Measurements from ENCODE around the gene ITIH4.
A peak's percentile ranks its signal among the peaks of the same experiment; 100 is the strongest.
"Not testable (repeated sequence)": the region's sequence is repeated elsewhere in the genome, so short reads cannot be mapped to it uniquely, and the experiment has no call there.

Gene ITIH4

DNA sequence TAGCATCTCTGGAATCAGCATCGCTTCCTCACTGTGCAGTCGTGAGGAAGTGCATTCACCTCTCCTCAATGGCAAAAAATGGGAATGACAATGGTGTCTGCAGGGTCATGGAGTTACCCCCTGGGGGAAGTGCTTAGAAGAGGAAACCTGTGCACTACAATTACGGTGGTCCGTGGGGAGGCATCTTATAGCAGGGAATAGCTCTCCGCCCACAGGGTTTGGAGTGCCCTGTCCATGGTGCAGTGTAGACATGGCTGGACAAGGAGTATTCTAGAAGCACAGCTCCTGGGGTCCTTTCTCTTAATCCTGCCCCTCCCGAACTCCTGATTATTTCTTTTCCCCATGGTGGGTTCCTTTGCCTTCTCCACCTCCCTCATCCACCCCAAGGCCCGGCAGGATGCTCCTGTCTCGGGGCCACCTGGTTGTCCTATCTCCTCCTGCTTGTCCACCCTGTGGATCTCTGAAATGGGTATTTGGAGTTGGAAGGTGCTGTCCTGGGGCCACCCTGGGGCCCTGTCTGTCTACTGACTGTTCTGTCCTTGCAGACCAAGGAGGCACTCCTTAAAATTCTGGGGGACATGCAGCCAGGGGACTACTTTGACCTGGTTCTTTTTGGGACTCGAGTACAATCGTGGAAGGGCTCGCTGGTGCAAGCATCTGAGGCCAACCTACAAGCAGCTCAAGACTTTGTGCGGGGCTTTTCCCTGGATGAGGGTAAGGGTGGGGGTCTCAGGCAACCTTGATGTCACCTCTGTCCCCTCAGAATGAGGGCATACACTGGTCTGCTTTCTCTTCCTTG, 47.9 kb downstream of the ITIH4 start:
- no peak for DNase-seq (ENCODE audit: low spot score)

GRCh38 chr3:52781741-52782140, 48.7 kb downstream of the ITIH4 start:
- no peak for DNase-seq (ENCODE audit: low spot score)

DNA sequence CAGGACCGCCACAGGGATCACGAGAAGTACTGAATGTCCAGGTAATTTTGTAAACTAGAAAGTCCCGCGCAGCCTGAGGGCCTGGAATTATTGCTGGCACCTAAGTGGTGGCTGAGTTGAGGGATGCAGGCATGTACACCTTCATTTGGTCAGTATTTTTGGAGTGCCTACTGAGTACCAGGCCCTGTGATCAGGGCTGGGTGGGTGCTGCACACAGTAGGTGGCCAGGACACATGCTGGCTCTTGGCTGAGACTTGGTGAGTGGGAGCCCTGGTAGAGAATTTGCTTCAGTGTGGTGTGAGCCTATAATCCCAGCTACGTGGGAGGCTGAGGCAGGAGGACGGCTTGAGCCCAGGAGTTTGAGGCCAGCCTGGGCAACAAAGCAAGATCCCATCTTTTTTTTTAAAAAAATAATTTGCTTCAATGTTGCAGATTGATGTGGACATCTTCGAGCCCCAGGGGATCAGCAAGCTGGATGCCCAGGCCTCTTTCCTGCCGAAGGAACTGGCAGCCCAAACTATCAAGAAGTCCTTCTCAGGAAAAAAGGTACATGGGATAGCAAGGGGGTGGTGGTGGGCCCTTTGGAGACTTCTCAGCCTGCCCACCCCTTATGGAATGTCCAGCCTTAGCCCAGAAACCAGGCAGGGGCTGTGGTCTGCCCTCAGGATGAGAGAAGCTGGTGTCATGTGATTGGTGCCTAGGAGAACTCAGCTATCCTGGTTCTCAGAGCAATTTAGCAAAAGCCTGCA, 50.5 kb downstream of the ITIH4 start:
- DNase-seq (ENCODE audit: low spot score) = no peak

- DNase-seq (ENCODE audit: low spot score) = no peak
These were observed 51.2 kb downstream of the ITIH4 start for GRCh38 chr3:52779011-52779836.

DNA sequence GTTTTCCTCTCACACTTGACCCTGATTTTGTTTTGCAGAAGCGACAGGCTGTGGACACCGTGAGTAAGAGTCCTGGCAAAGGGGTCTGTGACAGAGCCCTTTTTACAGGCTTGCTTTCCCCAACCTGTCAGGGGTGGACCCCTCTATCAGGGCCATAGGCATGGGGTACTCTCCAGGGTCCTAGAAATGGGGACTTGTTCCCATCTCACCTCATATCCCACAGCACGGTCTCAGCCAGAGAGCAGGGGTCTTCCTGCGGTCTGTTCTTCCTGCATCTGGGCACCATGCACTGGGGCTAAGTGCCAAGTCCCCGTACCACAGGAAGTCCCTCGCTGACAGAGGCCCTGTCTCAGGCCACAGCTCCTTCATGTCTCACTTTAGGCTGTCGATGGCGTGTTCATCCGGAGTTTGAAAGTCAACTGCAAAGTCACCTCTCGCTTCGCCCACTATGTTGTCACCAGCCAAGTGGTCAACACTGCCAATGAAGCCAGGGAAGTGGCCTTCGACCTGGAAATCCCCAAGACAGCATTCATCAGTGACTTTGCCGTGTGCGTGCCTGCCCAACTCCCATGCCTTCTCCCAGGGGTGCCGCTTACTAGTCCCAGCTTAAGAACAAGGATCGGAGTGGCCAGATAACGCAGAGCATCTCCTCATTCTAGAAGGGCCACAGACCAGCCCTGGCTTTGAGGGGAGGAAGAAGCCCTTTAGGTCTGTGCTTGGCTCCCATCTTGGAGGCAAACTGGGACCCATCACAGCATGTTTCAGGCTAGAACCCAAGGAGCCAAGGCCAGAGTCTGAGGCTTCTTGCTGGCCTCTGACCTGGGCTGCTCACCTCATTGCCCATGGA, 52.3 kb downstream of the ITIH4 start:
- DNase-seq (ENCODE audit: low spot score) = no peak

DNA sequence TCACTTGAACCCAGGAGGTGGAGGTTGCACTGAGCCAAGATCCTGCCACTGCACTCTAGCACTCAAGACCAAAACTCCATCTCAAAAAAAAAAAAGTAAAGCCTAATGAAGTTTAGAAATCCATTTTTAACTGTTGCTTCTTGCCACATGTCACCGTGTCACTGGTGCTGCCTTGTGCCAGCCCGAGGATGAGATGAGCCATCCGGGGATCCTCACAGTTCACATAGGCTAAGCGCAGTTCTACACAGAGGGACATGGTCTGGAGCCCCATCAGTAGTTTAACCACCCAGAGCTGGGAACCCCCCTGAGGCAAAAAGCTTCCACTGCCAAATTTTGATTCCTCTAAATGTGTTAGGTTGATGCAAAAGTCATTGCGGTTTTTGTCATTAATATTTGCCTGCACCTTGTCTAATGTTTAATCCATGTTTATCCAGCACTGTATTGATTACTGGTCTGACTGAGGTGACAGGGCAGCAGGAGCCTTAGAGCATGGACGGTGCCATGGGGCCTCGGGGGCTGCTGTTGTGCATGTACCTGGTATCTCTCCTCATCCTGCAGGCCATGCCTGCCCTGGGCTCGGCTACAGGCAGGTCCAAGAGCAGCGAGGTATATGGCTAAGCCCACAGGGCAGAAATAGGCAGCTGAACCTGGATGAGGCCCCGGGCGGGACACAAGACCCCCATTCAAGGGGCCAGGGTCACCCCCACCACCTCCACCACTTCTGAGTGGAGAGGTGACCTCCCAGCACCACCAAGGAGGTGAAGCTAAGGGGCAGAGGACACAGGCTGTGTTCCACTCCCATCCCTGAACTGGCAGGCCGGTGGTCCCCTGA, 53.1 kb downstream of the ITIH4 start, which contains the start of gene ITIH1:
Gene ITIH1 (plus strand): TSS at position 473 of the 832 bp plus-strand sequence. CDS start 17 bp downstream, at position 490.
- no peak for DNase-seq (ENCODE audit: low spot score)

- DNase-seq (ENCODE audit: low spot score) = not testable (repeated sequence)
These were observed 54.0 kb downstream of the ITIH4 start for GRCh38 chr3:52776486-52776885.

DNA sequence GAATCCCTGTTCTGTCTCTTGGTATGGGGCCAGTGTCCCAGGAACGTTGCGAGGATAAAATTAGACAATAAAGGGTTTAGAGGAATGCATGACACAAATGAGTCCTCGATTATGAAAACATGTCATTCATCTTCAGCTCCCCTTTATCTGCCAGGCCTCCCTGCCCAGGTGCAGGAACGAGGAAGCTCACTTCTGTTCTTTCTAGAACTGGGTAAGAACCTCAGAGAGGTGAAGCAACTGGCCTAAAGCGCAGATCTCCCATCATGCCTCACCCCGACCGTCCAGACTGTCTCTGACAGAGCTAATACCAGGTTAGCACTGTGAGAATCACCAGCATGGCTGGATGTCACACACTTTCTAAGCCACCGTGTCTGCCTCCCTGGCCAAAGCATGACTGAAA, 54.6 kb downstream of the ITIH4 start:
- DNase-seq (ENCODE audit: low spot score) = no peak

GRCh38 chr3:52774901-52775864, 55.3 kb downstream of the ITIH4 start:
- DNase-seq (ENCODE audit: low spot score) = no peak

- no peak for DNase-seq (ENCODE audit: low spot score)
These were observed 56.3 kb downstream of the ITIH4 start for GRCh38 chr3:52774066-52774713.

GRCh38 chr3:52773361-52774065, 57.0 kb downstream of the ITIH4 start:
- DNase-seq (ENCODE audit: low spot score) = no peak

DNA sequence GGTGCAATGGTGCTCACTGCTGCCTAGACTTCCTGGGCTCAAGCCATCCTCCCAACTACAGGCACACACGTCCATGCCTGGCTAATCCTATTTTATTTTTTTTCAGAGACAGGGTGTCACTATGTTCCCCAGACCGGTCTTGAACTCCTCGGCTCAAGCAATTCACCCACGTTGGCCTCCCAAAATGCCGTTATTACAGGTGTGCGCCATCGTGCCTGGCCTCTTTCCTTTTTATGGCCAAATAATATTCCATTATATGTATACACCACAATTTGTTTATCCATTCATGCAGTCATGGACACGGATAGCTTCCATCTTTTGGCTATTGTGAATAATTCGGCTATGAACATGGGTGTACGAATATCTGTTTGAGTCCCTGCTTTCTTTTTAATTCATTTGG, 58.8 kb downstream of the ITIH4 start:
- no peak for DNase-seq (ENCODE audit: low spot score)

DNA sequence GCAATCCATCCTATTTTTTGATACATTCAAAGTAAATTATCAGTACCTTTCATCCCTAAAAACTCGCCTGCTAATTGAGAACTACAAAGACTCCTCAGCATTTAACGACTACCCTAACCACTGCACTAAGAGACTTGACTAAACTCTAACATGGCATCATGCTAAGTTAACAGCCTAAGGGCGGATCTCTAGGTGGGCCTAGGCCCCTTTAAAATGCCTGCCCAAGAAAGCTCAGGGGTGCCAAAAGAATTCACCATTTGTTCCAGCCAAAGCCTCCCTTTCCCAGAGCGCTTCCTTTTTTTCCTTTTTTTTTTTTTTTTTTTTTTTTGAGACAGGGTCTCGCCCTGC, 59.2 kb downstream of the ITIH4 start:
- DNase-seq (ENCODE audit: low spot score) = no peak

DNA sequence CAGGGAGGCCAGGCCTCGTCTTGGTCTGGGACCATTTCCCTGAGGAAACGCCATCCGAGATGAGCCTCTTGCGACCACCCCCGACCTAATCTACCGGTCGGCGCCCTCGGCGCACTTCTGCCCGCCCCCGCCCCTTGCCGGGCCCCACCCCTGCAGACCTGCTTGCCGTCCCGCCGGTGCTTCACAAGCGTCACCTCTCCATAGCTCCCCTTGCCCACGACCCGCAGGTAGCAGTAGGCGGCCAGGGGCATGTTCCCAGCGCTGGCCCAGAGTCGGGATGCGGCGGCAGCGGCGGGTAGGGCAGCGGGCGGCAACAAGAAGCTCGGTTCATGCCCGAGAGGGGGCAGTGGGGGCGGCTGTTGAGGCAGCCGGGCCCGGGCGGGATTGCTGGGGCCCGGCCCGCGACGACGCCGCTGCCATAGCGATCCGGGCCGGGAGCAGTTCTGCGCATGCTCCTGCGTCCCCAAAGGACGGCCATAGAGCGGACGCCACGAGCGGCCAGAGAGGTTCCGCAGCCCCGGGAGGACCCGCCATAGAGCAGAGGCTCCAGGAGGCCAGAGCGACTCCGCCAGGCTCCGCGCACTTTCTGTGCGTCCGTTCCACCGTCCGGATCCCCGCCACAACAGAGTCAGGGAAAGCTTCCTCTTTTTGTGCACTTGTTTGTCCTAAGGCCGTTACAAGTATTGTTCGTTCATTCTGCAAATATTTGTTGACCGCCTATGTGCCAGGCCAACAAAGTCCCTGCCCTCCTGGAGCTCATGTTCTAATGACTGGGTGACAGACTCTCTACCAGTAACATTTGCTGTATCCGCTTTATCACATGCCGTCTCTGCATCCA, 59.8 kb downstream of the ITIH4 start, which contains the start of gene NEK4:
Gene NEK4 (minus strand): TSS at position 445 of the 838 bp plus-strand sequence. CDS start 194 bp downstream, at position 251.
- peak; percentile 99 for DNase-seq (ENCODE audit: low spot score)

- peak; percentile 11 for DNase-seq (ENCODE audit: low spot score)
These were observed 60.6 kb downstream of the ITIH4 start for GRCh38 chr3:52769786-52770455.

DNA sequence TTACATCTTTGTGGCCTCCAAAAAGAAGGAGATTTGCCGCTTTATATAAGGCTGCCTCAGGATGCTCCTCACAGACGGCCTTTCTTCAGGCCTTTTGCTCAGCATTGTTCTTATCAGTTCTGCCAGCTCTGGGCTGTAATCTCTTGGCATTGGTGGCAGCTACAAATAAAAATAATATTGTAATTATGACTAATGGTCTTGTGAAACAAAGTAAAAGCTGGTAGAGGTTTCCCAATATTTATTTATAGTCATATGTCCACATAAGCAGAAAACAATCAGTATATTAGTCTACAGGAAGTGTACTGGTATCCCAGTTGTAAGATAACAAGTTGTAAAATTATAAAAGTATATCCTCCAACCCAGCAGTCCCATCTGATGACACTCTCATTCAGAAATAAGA, 67.0 kb downstream of the ITIH4 start:
- no peak for DNase-seq (ENCODE audit: low spot score)

Data from GM03348 (cell line).